ENCODE results near the gene VPS13A. TPM values are rescaled to one million over a fixed set of nuclear protein-coding genes. Genes with fewer than 3 reads are reported as not detected.
A peak's percentile ranks its signal among the peaks of the same experiment; 100 is the strongest.

VPS13A gene
- total and polyA plus RNA-seq, 2 of the 13 experiments (the other 11 are each of a cell fraction or from before 2014, with no cell fraction given) = 20.4 to 20.7 TPM

GRCh38 chr9:77170991-77171699, 6.2 kb upstream of the VPS13A start (continued):
- TF ChIP-seq ZNF781 (CRISPR knock-in tag; IDR thresholded peaks at IDR 0.05; ENCODE audit: borderline replicate concordance, not compliant biosample characterization) (peak; percentile 12), ZNF276 (CRISPR knock-in tag; IDR thresholded peaks at IDR 0.05; ENCODE audit: low read depth) (peak; percentile 45; the same call in 1 of the 2 replicates), ZNF354B (CRISPR knock-in tag; IDR thresholded peaks at IDR 0.05) (no peak), KDM6A (CRISPR knock-in tag; IDR thresholded peaks at IDR 0.05; ENCODE audit: low read depth) (peak; percentile 87), ELF3 (CRISPR knock-in tag; IDR thresholded peaks at IDR 0.05) (peak; percentile 97), TFE3 (CRISPR knock-in tag; IDR thresholded peaks at IDR 0.05) (peak; percentile 67; the same call in 1 of the 2 replicates), ZNF232 (CRISPR knock-in tag; IDR thresholded peaks at IDR 0.05; ENCODE audit: borderline replicate concordance) (peak; percentile 96), CCAR2 (optimal IDR thresholded peaks at IDR 0.05; ENCODE audit: low read depth, low read length) (no peak), ZNF670 (CRISPR knock-in tag; IDR thresholded peaks at IDR 0.05; ENCODE audit: borderline replicate concordance) (peak; percentile 69; the same call in 1 of the 2 replicates), ZBTB43 (CRISPR knock-in tag; conservative IDR thresholded peaks at IDR 0.05) (peak; percentile 81; the same call in 1 of the 2 replicates), PRDM4 (CRISPR knock-in tag; IDR thresholded peaks at IDR 0.05; ENCODE audit: borderline replicate concordance) (no peak), ZSCAN22 (CRISPR knock-in tag; IDR thresholded peaks at IDR 0.05) (no peak), ZGPAT (CRISPR knock-in tag; IDR thresholded peaks at IDR 0.05) (peak; percentile 99), ZMAT3 (CRISPR knock-in tag; conservative IDR thresholded peaks at IDR 0.05) (no peak)

Data from HepG2 (cell line).